IMR-90 (cell line): Measurements from ENCODE around the gene TMCC1. TPM values are rescaled to one million over a fixed set of nuclear protein-coding genes. Genes with fewer than 3 reads are reported as not detected.
"Not testable (repeated sequence)": the region's sequence is repeated elsewhere in the genome, so short reads cannot be mapped to it uniquely, and the experiment has no call there.

Experiments
- ATAC-seq: fragments of 200-7000 bp; cut with Tn5 transposase; 2 replicates; pipeline ENCODE4 v1.9.1; 2020; ENCODE audit warnings: low read depth, mild to moderate bottlenecking, moderate library complexity
- BruUV-seq: library from RNA; stranded (reverse); fragments of 400-500 nt; replicated peaks from 2 replicates; lab custom pipeline; 2021; lab: Mats Ljungman, UMichigan
- CTCF ChIA-PET: fragments of 300-600 bp; formaldehyde crosslinking; extraction: SDS; loops from one replicate; lab custom pipeline; 2021; ENCODE audit warnings: antibody characterized with exemption; lab: Yijun Ruan, JAX
- POLR2A ChIA-PET: fragments of 300-600 bp; sonication (Branson Sonifier 250); formaldehyde crosslinking; loops from one replicate; lab custom pipeline; 2022; ENCODE audit warnings: antibody characterized with exemption; ENCODE audit not compliant: unreplicated experiment; lab: Charles Lee
- DNase-seq: peaks from one replicate; pipeline ENCODE4 v3.0.0; 2013
- H2AFZ ChIP-seq: replicated peaks from 2 replicates; pipeline ENCODE3; 2013; ENCODE audit warnings: low read length, mild to moderate bottlenecking; ENCODE audit not compliant: poor library complexity
- H2AK5ac ChIP-seq: 2 replicates; pipeline ENCODE4 v1.6.1; 2013; ENCODE audit warnings: low read depth, low read length, inconsistent platforms
- H2AK9ac ChIP-seq: replicated peaks from 2 replicates; pipeline ENCODE3; 2013; ENCODE audit warnings: mild to moderate bottlenecking, low read depth, low read length, moderate library complexity; ENCODE audit not compliant: poor library complexity
- H2BK120ac ChIP-seq: 2 replicates; pipeline ENCODE4 v1.6.1; 2013; ENCODE audit warnings: low read depth, low read length, inconsistent platforms
- H2BK15ac ChIP-seq: 3 replicates; pipeline ENCODE4 v1.6.1; 2013; ENCODE audit warnings: low read depth, low read length, inconsistent platforms
- H2BK20ac ChIP-seq: 2 replicates; pipeline ENCODE4 v1.6.1; 2013; ENCODE audit warnings: low read depth, mild to moderate bottlenecking, inconsistent platforms, low read length, moderate library complexity
- H2BK5ac ChIP-seq: 2 replicates; pipeline ENCODE4 v1.6.1; 2013; ENCODE audit warnings: mild to moderate bottlenecking, low read depth, low read length, inconsistent platforms; ENCODE audit not compliant: poor library complexity, severe bottlenecking
- H3K14ac ChIP-seq: replicated peaks from 2 replicates; pipeline ENCODE4 v1.6.1; 2013; ENCODE audit warnings: low read depth, low read length, inconsistent platforms
- H3K18ac ChIP-seq: 2 replicates; pipeline ENCODE4 v1.6.1; 2013; ENCODE audit warnings: low read depth, low read length, control low read depth
- H3K23ac ChIP-seq: 2 replicates; pipeline ENCODE4 v1.6.1; 2013; ENCODE audit warnings: low read depth, low read length, inconsistent platforms
- H3K27ac ChIP-seq: 2 replicates; pipeline ENCODE4 v1.5.1; 2013; ENCODE audit warnings: mild to moderate bottlenecking, control low read depth, low read length; ENCODE audit not compliant: insufficient read depth
- H3K27me3 ChIP-seq: 2 replicates; pipeline ENCODE4 v1.6.1; 2013; ENCODE audit warnings: low read length; ENCODE audit not compliant: control insufficient read depth, insufficient read depth
- H3K36me3 ChIP-seq: 2 replicates; pipeline ENCODE4 v1.6.1; 2013; ENCODE audit warnings: low read length, mixed read lengths; ENCODE audit not compliant: control insufficient read depth, insufficient read depth
- H3K4ac ChIP-seq: 2 replicates; pipeline ENCODE4 v1.6.1; 2013; ENCODE audit warnings: low read depth, low read length, inconsistent platforms
- H3K4me1 ChIP-seq: 2 replicates; pipeline ENCODE4 v1.6.1; 2013; ENCODE audit warnings: low read length, mixed read lengths; ENCODE audit not compliant: control insufficient read depth, insufficient read depth
- H3K4me2 ChIP-seq: 2 replicates; pipeline ENCODE4 v1.6.1; 2013; ENCODE audit warnings: low read depth, mild to moderate bottlenecking, control low read depth, low read length, moderate library complexity
- H3K4me3 ChIP-seq: 2 replicates; pipeline ENCODE4 v1.5.1; 2013; ENCODE audit warnings: low read depth, mild to moderate bottlenecking, control low read depth, low read length, moderate library complexity; ENCODE audit not compliant: insufficient read depth
- H3K56ac ChIP-seq: 2 replicates; pipeline ENCODE4 v1.6.1; 2013; ENCODE audit warnings: low read length, inconsistent platforms; ENCODE audit not compliant: insufficient read depth; ENCODE audit errors: extremely low read depth
- H3K79me1 ChIP-seq, 2 experiments: 2 replicates each; pipeline ENCODE4 v1.6.1; 2013; ENCODE audit warnings: low read length in 2 of 2, inconsistent platforms in 1 of 2, low read depth in 1 of 2
- H3K9ac ChIP-seq: 2 replicates; pipeline ENCODE4 v1.6.1; 2013; ENCODE audit warnings: low read depth, low read length, control low read depth
- H3K9me1 ChIP-seq: 2 replicates; pipeline ENCODE4 v1.6.1; 2013; ENCODE audit warnings: low read length, inconsistent platforms; ENCODE audit not compliant: insufficient read depth
- H3K9me3 ChIP-seq: 2 replicates; pipeline ENCODE4 v1.6.1; 2013; ENCODE audit warnings: low read length; ENCODE audit not compliant: control insufficient read depth, insufficient read depth
- H4K20me1 ChIP-seq: 2 replicates; pipeline ENCODE4 v1.6.1; 2013; ENCODE audit warnings: low read length, inconsistent platforms; ENCODE audit not compliant: insufficient read depth
- H4K5ac ChIP-seq: 2 replicates; pipeline ENCODE4 v1.6.1; 2013; ENCODE audit warnings: mild to moderate bottlenecking, low read depth, low read length, control low read depth
- H4K8ac ChIP-seq, 2 experiments: 2 replicates each; pipeline ENCODE4 v1.6.1; 2013; ENCODE audit warnings: low read depth in 2 of 2, low read length in 2 of 2, control low read depth in 1 of 2, inconsistent platforms in 1 of 2
- H4K91ac ChIP-seq: 2 replicates; pipeline ENCODE4 v1.6.1; 2013; ENCODE audit warnings: low read depth, low read length, inconsistent platforms; ENCODE audit not compliant: insufficient read depth
- WGBS, 2 experiments: methylation state at CpG; one replicate each; pipeline versions ENCODE4 v1.1.5 to v1.1.7; 2013; ENCODE audit warnings: missing lambda C conversion rate in 2 of 2; ENCODE audit not compliant: insufficient read length in 1 of 2; ENCODE audit errors: extremely low coverage in 2 of 2; 5-methylcytosine and 5-hydroxymethylcytosine counted together
- dilution Hi-C: fragments of 300-500 bp; cut with HindIII; formaldehyde crosslinking; loops from one replicate; pipeline ENCODE4 v1.14.3; 2018; ENCODE audit warnings: low sequenced_read_pairs; ENCODE audit not compliant: unreplicated experiment
- in situ Hi-C: fragments of 300-500 bp; cut with MboI; formaldehyde crosslinking; loops from 3 replicates; pipeline ENCODE4 v1.14.3; 2019; ENCODE audit warnings: low sequenced_read_pairs, inconsistent platforms, mixed read lengths
- intact Hi-C: fragments of 100-400 bp; cut with micrococcal nuclease; formaldehyde crosslinking; loops from 2 replicates; pipeline ENCODE4 v1.10.0; 2022
- polyA plus RNA-seq, 3 experiments: library from polyadenylated mRNA; depleted of rRNA; stranded (reverse); fragments of >200 nt; gene quantifications; 2 replicates each; pipeline ENCODE4 v1.2.3, GENCODE V29; 2012; ENCODE audit warnings: low replicate concordance in 1 of 3
- total RNA-seq: library from RNA; depleted of rRNA; stranded (reverse); fragments of >200 nt; gene quantifications from 2 replicates; pipeline ENCODE4 v1.2.3, GENCODE V29; 2012

The TMCC1 gene
- total and polyA plus RNA-seq, 2 of the 4 experiments (the other 2 are of a cell fraction) = 5.0 to 7.3 TPM

DNA sequence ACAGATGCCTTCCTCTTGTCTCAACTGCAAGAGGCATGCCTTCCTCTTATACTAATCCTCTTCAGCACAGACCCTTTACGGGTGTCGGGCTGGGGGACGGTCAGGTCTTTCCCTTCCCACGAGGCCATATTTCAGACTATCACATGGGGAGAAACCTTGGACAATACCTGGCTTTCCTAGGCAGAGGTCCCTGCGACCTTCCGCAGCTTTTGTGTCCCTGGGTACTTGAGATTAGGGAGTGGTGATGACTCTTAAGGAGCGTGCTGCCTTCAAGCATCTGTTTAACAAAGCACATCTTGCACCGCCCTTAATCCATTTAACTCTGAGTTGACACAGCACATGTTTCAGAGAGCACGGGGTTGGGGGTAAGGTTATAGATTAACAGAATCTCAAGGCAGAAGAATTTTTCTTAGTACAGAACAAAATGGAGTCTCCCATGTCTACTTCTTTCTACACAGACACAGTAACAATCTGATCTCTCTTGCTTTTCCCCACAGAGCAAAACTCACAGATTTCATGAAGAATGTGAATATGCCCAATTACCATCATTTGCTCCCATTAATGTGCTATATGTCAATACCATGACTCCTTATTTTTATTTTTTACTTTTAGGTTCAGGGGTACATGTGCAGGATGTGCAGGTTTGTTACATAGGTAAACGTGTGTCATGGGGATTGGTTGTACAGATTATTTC lies 251.8 kb downstream of the TMCC1 start:
- H3K27me3 ChIP-seq, H3K14ac ChIP-seq, H3K23ac ChIP-seq, H4K91ac ChIP-seq, H3K9me1 ChIP-seq, intact Hi-C loops, H3K18ac ChIP-seq, ATAC-seq, H3K4me2 ChIP-seq, H3K36me3 ChIP-seq, H3K79me1 ChIP-seq, H3K4me1 ChIP-seq, H2BK20ac ChIP-seq, H4K8ac ChIP-seq, H2AK9ac ChIP-seq, CTCF ChIA-PET, H2BK5ac ChIP-seq, H3K56ac ChIP-seq, H3K9ac ChIP-seq, H4K5ac ChIP-seq, H2AFZ ChIP-seq, DNase-seq, H3K27ac ChIP-seq, H2BK120ac ChIP-seq, H3K4me3 ChIP-seq, H2BK15ac ChIP-seq, BruUV-seq, H3K9me3 ChIP-seq, H2AK5ac ChIP-seq, POLR2A ChIA-PET, H3K4ac ChIP-seq, H4K20me1 ChIP-seq, dilution Hi-C loops: not testable (repeated sequence)
- no CpG with 5 or more reads among the region's 10 CpGs for WGBS, 2 experiments
- in situ Hi-C loops = loop anchor here (25.0 kb wide), 1 partner anchor 446 kb away; the partner anchor contains the start of gene ALG1L2

DNA sequence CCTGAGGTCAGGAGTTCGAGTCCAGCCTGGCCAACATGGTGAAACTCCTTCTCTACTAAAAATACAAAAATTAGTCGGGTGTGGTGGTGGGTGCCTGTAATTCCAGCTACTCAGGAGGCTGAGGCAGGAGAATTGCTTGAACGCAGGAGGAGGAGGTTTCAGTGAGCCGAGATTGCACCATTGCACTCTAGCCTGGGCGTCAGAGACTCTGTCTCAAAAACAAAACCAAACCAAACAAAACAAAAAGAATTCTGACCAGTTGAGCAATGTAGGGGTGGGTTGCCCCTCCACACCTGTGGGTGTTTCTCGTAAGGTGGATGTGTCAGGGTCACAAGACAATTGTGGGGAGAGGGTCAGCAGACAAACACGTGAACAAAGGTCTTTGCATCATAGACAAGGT lies 252.5 kb downstream of the TMCC1 start:
- DNase-seq, H3K4me1 ChIP-seq, H2BK5ac ChIP-seq, H2BK20ac ChIP-seq, H4K20me1 ChIP-seq, H2AK5ac ChIP-seq, H3K9me3 ChIP-seq, H3K4ac ChIP-seq, H3K27me3 ChIP-seq, dilution Hi-C loops, ATAC-seq, H3K27ac ChIP-seq, H3K56ac ChIP-seq, H3K23ac ChIP-seq, H4K8ac ChIP-seq, H3K36me3 ChIP-seq, H3K9me1 ChIP-seq, H2BK120ac ChIP-seq, CTCF ChIA-PET, H3K4me3 ChIP-seq, H2AFZ ChIP-seq, H3K18ac ChIP-seq, POLR2A ChIA-PET, H4K91ac ChIP-seq, H2AK9ac ChIP-seq, H2BK15ac ChIP-seq, H3K4me2 ChIP-seq, H3K79me1 ChIP-seq, H3K14ac ChIP-seq, H4K5ac ChIP-seq, intact Hi-C loops, BruUV-seq, H3K9ac ChIP-seq: not testable (repeated sequence)
- in situ Hi-C loops = loop anchor here (25.0 kb wide), 1 partner anchor 446 kb away; the partner anchor contains the start of gene ALG1L2
- no CpG with 5 or more reads among the region's 7 CpGs for WGBS, 2 experiments
